Ascending aorta (tissue), 2 donors: Measurements from ENCODE around the gene SEMA5B. TPM values are rescaled to one million over a fixed set of nuclear protein-coding genes. Genes with fewer than 3 reads are reported as not detected.

Source experiments
- DNase-seq, 2 donors: peaks; one replicate each; pipeline ENCODE4 v3.0.0-alpha.2; 2019; ENCODE audit warnings: low spot score in 2 of 2
- H3K27ac ChIP-seq, 2 donors: fragments of 200-600 bp; sonication (generic); one replicate each; pipeline ENCODE4 v1.5.1; 2016 to 2017; ENCODE audit warnings: mild to moderate bottlenecking in 1 of 2
- H3K27me3 ChIP-seq: fragments of 200-600 bp; sonication (generic); one replicate; pipeline ENCODE4 v1.5.1; 2017
- H3K36me3 ChIP-seq, 2 donors: fragments of 200-600 bp; sonication (generic); one replicate each; pipeline ENCODE4 v1.5.1; 2016
- H3K4me1 ChIP-seq, 2 donors: fragments of 200-600 bp; sonication (generic); one replicate each; pipeline ENCODE4 v1.5.1; 2016 to 2017; ENCODE audit warnings: mild to moderate bottlenecking in 1 of 2
- H3K4me3 ChIP-seq, 2 donors: fragments of 200-600 bp; sonication (generic); one replicate each; pipeline ENCODE4 v1.5.1; 2016 to 2017; ENCODE audit warnings: mild to moderate bottlenecking in 1 of 2
- H3K9me3 ChIP-seq, 2 donors: fragments of 200-600 bp; sonication (generic); one replicate each; pipeline ENCODE4 v1.5.1; 2016
- CTCF ChIP-seq, 3 experiments: fragments of 200-600 bp in 2 of 3; fragments of 450-650 bp in 1 of 3; sonication (generic) in 2 of 3; IDR thresholded peaks; one replicate each; pipeline ENCODE4 v1.5.1; 2016 to 2019; ENCODE audit warnings: antibody characterized with exemption in 3 of 3, mild to moderate bottlenecking in 1 of 3, moderate library complexity in 1 of 3
- intact Hi-C: fragments of 100-400 bp; cut with DNase I; formaldehyde crosslinking; loops from one replicate; pipeline ENCODE4 v1.15.1; 2023
- total RNA-seq: library from RNA; depleted of rRNA; stranded (reverse); fragments of >200 nt; gene quantifications from one replicate; pipeline ENCODE4 v1.1.0, GENCODE V29; 2016

SEMA5B gene
- total RNA-seq, 1 donor from 2014 or later = 0.85 TPM

- intact Hi-C loops = no loop called here
These were observed 145.1 kb downstream of the SEMA5B start for GRCh38 chr3:122882361-122882947.

DNA sequence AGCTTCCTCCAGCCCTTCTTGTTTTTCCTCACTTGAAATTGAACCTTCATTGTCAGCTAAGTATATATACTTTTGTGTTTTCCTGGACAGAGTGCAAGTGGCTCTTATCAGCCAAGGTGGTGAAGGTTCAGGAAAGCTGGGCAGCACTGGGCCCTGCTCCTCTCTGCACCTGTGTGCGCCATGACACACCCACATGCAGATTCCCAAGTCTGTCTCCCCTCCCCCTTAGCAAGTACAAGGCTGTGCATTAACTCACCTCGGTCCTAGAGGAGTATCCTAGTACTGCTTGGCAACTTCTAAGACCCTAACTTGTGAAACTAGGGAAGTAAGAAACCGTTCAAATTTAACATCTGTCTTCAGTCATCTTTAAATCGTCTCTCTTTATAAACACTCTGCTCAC is 146.9 kb downstream of the SEMA5B start:
- H3K27me3 ChIP-seq = no peaks in the 10 kb centered on the region
- TF ChIP-seq CTCF (IDR thresholded peaks at IDR 0.05) = no peak
- H3K9me3 ChIP-seq = no peaks in the 10 kb centered on the region
- DNase-seq = no peak
- H3K27ac ChIP-seq = no peak overlapping the region
- intact Hi-C loops = no loop called here
- no peaks in the 10 kb centered on the region for H3K4me1 ChIP-seq
- no peak overlapping the region for H3K4me3 ChIP-seq
- peaks cover 3 to 9% of the 10 kb centered on the region in 2 donors for H3K36me3 ChIP-seq

More at GRCh38 chr3:122882361-122882947, 145.1 kb downstream of the SEMA5B start:
- H3K4me3 ChIP-seq = no peak overlapping the region
- DNase-seq = no peak
- no peaks in the 10 kb centered on the region for H3K27me3 ChIP-seq
- no peaks in the 10 kb centered on the region for H3K4me1 ChIP-seq
- H3K36me3 ChIP-seq = peaks cover 3 to 9% of the 10 kb centered on the region in 2 donors
- H3K27ac ChIP-seq = no peak overlapping the region
- H3K9me3 ChIP-seq = no peaks in the 10 kb centered on the region
- no peak for TF ChIP-seq CTCF (IDR thresholded peaks at IDR 0.05)

DNA sequence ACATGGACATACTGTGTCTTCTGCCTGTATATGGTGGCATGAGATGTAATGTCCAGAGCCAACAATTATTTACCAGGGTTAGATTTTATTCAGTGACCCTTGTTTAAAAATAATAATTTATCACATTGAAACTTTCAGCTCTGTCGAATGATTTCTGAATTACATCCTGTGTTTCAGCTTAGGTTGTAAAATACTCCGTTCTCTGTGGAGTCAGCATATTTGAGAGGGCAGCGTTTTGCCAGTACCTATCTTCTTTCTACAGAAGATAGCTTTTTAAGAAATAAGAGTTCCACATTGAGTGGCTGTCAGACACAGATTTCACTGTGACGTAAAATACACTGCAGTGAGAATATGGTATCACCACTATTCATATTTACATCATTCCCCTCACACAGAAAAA is 147.4 kb downstream of the SEMA5B start:
- no peak for TF ChIP-seq CTCF (IDR thresholded peaks at IDR 0.05)
- no peak overlapping the region for H3K27ac ChIP-seq
- H3K36me3 ChIP-seq = peaks cover 3 to 9% of the 10 kb centered on the region in 2 donors
- no peaks in the 10 kb centered on the region for H3K4me1 ChIP-seq
- DNase-seq = no peak
- no peak overlapping the region for H3K4me3 ChIP-seq
- intact Hi-C loops = no loop called here
- H3K9me3 ChIP-seq = no peaks in the 10 kb centered on the region
- H3K27me3 ChIP-seq = no peaks in the 10 kb centered on the region

DNA sequence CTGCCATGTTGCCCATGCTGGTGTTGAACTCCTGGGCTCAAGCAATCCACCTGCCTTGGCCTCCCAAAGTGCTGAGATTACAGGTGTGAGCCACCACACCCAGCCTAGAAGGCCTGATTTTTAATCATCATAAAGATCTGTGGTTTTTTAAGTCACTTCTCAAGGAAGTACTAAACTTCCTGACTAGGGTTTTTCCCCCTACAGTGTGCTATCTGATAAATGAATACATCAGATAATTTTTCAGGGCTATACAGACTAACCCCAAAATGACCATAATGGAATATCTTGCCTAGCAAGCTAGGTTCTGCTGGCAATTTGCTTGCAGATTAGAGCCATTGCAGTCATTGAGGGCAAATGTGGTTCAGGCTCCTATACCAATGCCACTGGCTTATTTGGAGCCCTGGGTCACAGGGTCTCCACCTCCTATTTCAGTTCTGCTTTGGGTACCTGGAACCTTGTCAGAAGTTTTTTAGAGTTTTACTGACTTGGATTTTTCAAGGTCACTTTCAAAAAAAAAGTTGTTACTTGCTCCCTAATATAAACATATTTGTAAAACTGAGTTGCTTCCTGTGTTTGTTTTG is 151.9 kb downstream of the SEMA5B start:
- intact Hi-C loops = no loop called here
- Histone ChIP-seq H3K36me3 (peaks cover 6 to 9% of the 10 kb centered on the region in 2 donors), H3K9me3 (no peaks in the 10 kb centered on the region), H3K4me1 (no peaks in the 10 kb centered on the region), H3K27me3 (no peaks in the 10 kb centered on the region), H3K27ac (no peak overlapping the region), H3K4me3 (no peak overlapping the region)
- TF ChIP-seq CTCF (IDR thresholded peaks at IDR 0.05) = no peak
- DNase-seq = no peak

DNA sequence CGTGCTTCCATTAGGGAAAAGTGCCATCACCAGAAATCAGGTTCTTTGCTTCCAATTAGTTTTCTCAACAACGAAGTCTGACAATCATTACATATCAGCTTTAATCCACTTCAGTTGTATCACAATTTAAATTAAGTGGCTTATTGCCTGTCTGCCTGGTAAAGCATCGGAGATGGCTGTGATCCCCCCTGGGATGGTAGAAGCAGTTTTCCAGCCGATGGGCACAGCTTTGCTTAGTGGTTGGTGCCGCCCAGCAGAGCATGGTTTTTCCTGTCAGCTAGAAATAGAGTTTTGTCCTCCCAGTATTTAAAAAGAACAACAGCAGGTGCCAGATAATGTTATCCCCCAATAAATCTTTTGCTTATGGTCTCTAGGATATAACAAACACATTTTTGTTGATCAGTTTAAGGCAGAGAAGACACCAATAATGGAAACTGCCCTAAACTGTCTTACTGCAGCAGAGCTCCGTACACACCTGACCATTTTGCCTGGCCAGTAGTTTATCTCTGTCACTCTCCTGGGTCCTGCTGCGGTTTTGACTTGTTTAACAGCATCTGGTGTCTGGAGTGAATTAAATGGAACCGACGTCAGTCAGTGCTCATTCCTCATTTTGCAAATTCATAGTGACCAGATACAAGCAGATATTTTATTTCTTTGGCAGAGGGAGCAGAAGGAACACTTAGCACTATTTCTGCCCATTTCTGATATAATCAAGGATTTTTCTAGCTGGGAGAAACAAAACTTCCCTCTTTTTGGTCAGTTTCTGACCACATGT is 153.6 kb downstream of the SEMA5B start:
- H3K27ac ChIP-seq = no peak overlapping the region
- no peaks in the 10 kb centered on the region for H3K4me1 ChIP-seq
- intact Hi-C loops = no loop called here
- no peaks in the 10 kb centered on the region for H3K9me3 ChIP-seq
- DNase-seq = no peak
- TF ChIP-seq CTCF (IDR thresholded peaks at IDR 0.05) = no peak
- H3K4me3 ChIP-seq = no peak overlapping the region
- peaks cover 3% of the 10 kb centered on the region in 2 donors for H3K36me3 ChIP-seq
- no peaks in the 10 kb centered on the region for H3K27me3 ChIP-seq
